Stimulated activated CD8-positive, alpha-beta memory T cell treated with anti-CD3 and anti-CD28 coated beads, Interleukin-15, amount 100 ng/mL, for 1 hour (primary cell): Measurements from ENCODE around the gene SEC16B.

Experiments used
- DNase-seq: peaks from one replicate; pipeline ENCODE4 v3.0.0-alpha.2; 2020; ENCODE audit warnings: low read depth

The SEC16B gene

GRCh38 chr1:177976596-177976995, 6.7 kb upstream of the SEC16B start:
- no peak for DNase-seq

- no peak for DNase-seq
Measured at GRCh38 chr1:177975588-177976495, 6.0 kb upstream of the SEC16B start.

- no peak for DNase-seq
Measured at GRCh38 chr1:177973585-177973984, 3.7 kb upstream of the SEC16B start.

GRCh38 chr1:177969109-177969508, 749 bp downstream of the SEC16B start:
- no peak for DNase-seq

GRCh38 chr1:177966199-177966598, 3.7 kb downstream of the SEC16B start:
- no peak for DNase-seq

- DNase-seq: no peak
Measured at GRCh38 chr1:177965293-177965692, 4.6 kb downstream of the SEC16B start.

GRCh38 chr1:177964336-177964735, 5.5 kb downstream of the SEC16B start:
- no peak for DNase-seq

GRCh38 chr1:177960939-177961622, 8.8 kb downstream of the SEC16B start:
- no peak for DNase-seq

- no peak for DNase-seq
Measured at GRCh38 chr1:177959811-177960515, 9.9 kb downstream of the SEC16B start.

GRCh38 chr1:177958092-177958491, 11.8 kb downstream of the SEC16B start:
- DNase-seq: no peak

GRCh38 chr1:177954076-177954475, 15.8 kb downstream of the SEC16B start:
- no peak for DNase-seq

- no peak for DNase-seq
Measured at GRCh38 chr1:177953549-177953948, 16.3 kb downstream of the SEC16B start.

GRCh38 chr1:177952691-177953090, 17.2 kb downstream of the SEC16B start:
- DNase-seq: no peak

GRCh38 chr1:177952249-177952648, 17.6 kb downstream of the SEC16B start:
- DNase-seq: no peak

- DNase-seq: no peak
Measured at GRCh38 chr1:177950506-177950905, 19.4 kb downstream of the SEC16B start.

- DNase-seq: no peak
Measured at GRCh38 chr1:177948336-177948972, 21.4 kb downstream of the SEC16B start.

GRCh38 chr1:177947623-177948022, 22.2 kb downstream of the SEC16B start:
- no peak for DNase-seq

GRCh38 chr1:177945943-177946650, 23.8 kb downstream of the SEC16B start:
- no peak for DNase-seq

- no peak for DNase-seq
Measured at GRCh38 chr1:177944016-177944949, 25.6 kb downstream of the SEC16B start.

- DNase-seq: no peak
Measured at GRCh38 chr1:177941976-177942375, 27.9 kb downstream of the SEC16B start.
